Measurements from ENCODE around the gene RFX1. TPM values are rescaled to one million over a fixed set of nuclear protein-coding genes. Genes with fewer than 3 reads are reported as not detected.
A peak's percentile ranks its signal among the peaks of the same experiment; 100 is the strongest.
"Not testable (repeated sequence)": the region's sequence is repeated elsewhere in the genome, so short reads cannot be mapped to it uniquely, and the experiment has no call there.

Gene RFX1
- total and polyA plus RNA-seq, 9 of the 15 experiments (the other 6 are each of a cell fraction or from before 2014, with no cell fraction given), result 0.14 to 19.3 (median 1.2) TPM

GRCh38 chr19:14035706-14036105, 29.6 kb upstream of the RFX1 start (continued):
- TF ChIP-seq, protein P1, sequence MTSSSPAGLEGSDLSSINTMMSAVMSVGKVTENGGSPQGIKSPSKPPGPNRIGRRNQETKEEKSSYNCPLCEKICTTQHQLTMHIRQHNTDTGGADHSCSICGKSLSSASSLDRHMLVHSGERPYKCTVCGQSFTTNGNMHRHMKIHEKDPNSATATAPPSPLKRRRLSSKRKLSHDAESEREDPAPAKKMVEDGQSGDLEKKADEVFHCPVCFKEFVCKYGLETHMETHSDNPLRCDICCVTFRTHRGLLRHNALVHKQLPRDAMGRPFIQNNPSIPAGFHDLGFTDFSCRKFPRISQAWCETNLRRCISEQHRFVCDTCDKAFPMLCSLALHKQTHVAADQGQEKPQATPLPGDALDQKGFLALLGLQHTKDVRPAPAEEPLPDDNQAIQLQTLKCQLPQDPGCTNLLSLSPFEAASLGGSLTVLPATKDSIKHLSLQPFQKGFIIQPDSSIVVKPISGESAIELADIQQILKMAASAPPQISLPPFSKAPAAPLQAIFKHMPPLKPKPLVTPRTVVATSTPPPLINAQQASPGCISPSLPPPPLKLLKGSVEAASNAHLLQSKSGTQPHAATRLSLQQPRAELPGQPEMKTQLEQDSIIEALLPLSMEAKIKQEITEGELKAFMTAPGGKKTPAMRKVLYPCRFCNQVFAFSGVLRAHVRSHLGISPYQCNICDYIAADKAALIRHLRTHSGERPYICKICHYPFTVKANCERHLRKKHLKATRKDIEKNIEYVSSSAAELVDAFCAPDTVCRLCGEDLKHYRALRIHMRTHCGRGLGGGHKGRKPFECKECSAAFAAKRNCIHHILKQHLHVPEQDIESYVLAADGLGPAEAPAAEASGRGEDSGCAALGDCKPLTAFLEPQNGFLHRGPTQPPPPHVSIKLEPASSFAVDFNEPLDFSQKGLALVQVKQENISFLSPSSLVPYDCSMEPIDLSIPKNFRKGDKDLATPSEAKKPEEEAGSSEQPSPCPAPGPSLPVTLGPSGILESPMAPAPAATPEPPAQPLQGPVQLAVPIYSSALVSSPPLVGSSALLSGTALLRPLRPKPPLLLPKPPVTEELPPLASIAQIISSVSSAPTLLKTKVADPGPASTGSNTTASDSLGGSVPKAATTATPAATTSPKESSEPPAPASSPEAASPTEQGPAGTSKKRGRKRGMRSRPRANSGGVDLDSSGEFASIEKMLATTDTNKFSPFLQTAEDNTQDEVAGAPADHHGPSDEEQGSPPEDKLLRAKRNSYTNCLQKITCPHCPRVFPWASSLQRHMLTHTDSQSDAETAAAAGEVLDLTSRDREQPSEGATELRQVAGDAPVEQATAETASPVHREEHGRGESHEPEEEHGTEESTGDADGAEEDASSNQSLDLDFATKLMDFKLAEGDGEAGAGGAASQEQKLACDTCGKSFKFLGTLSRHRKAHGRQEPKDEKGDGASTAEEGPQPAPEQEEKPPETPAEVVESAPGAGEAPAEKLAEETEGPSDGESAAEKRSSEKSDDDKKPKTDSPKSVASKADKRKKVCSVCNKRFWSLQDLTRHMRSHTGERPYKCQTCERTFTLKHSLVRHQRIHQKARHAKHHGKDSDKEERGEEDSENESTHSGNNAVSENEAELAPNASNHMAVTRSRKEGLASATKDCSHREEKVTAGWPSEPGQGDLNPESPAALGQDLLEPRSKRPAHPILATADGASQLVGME (CRISPR knock-in tag; IDR thresholded peaks at IDR 0.05), result no peak

GRCh38 chr19:14035159-14035558, 29.0 kb upstream of the RFX1 start:
- WGBS (ENCODE audit: insufficient coverage, low coverage, missing lambda C conversion rate), result 70% methylated on average over 12 of the region's 12 CpGs
- ChIA-PET CTCF (ENCODE audit: low intra/inter-chr PET ratio) (interaction anchor here (0.6 kb wide), 1 partner anchor 58 kb away, joined by 3 read pairs; no protein-coding TSS in a partner anchor), POLR2A (interaction anchor here (1.1 kb wide), 1 partner anchor 58 kb away, joined by 5 read pairs; no protein-coding TSS in a partner anchor)
- Histone ChIP-seq H3K27ac (ENCODE audit: extremely low read depth, low read depth, low read length) (peak overlapping the region; percentile 30; the same call in 1 of the 3 replicates), H3K4me1 (replicated peaks in 1 of 2; ENCODE audit: control insufficient read depth in 2 of 2, insufficient read depth in 2 of 2, low read length in 2 of 2) (peaks cover 5 to 34% of the 10 kb centered on the region in 2 experiments; a peak in 3 of 5 replicates)
- H3K9me1 ChIP-seq (ENCODE audit: control insufficient read depth, insufficient read depth, low read length); H3K27me3 ChIP-seq (ENCODE audit: control insufficient read depth in 2 of 2, insufficient read depth in 2 of 2, low read length in 2 of 2); H3K79me2 ChIP-seq (ENCODE audit: control insufficient read depth, insufficient read depth, low read length); ATAC-seq; H3K4me2 ChIP-seq (ENCODE audit: insufficient read depth, low read length); H3K4me3 ChIP-seq; H3K9me3 ChIP-seq (replicated peaks; ENCODE audit: control insufficient read depth, insufficient read depth, low read depth, low read length); H3K36me3 ChIP-seq (ENCODE audit: control insufficient read depth, insufficient read depth, low read length); H2AFZ ChIP-seq (ENCODE audit: low read depth, low read length); H3K9ac ChIP-seq (ENCODE audit: insufficient read depth in 1 of 2, low read depth in 2 of 2, low read length in 2 of 2); BruUV-seq (replicated peaks); H4K20me1 ChIP-seq (replicated peaks; ENCODE audit: control insufficient read depth, insufficient read depth, low read length); in situ Hi-C loops (cut with MboI): not testable (repeated sequence)
- DNase-seq (ENCODE audit: extremely low read depth in 1 of 4, low spot score in 3 of 4), result peak; percentile 10 to 47 (median 16)
- FAIRE-seq, result peak; percentile 56
- intact Hi-C loops (cut with micrococcal nuclease), result loop anchor here (10.0 kb wide), 1 partner anchor 80 kb away; the partner anchor contains the start of gene DCAF15
- TF ChIP-seq CTCF (IDR thresholded peaks at IDR 0.05 in 2 of 3, conservative IDR thresholded peaks at IDR 0.05 in 1 of 3; ENCODE audit: insufficient read depth in 2 of 3, low read depth in 1 of 3, low read length in 3 of 3) (peak in 2 of 3 experiments; percentile 15 to 29; a peak in 2 of 6 replicates), RAD21 (CRISPR knock-in tag; conservative IDR thresholded peaks at IDR 0.05 in 1 of 2, IDR thresholded peaks at IDR 0.05 in 1 of 2) (peak in 1 of 2 experiments; percentile 12; a peak in 2 of 4 replicates), ARID3A (IDR thresholded peaks at IDR 0.05; ENCODE audit: borderline replicate concordance, low read depth, low read length) (0 out of 2 replicates have a peak, but pooled peaks have one; percentile 9)
- TF ChIP-seq, protein P2, sequence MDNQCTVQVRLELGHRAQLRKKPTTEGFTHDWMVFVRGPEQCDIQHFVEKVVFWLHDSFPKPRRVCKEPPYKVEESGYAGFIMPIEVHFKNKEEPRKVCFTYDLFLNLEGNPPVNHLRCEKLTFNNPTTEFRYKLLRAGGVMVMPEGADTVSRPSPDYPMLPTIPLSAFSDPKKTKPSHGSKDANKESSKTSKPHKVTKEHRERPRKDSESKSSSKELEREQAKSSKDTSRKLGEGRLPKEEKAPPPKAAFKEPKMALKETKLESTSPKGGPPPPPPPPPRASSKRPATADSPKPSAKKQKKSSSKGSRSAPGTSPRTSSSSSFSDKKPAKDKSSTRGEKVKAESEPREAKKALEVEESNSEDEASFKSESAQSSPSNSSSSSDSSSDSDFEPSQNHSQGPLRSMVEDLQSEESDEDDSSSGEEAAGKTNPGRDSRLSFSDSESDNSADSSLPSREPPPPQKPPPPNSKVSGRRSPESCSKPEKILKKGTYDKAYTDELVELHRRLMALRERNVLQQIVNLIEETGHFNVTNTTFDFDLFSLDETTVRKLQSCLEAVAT (IDR thresholded peaks at IDR 0.05), result peak in 1 of 2 experiments; percentile 67; a peak in 1 of 4 replicates
